ENCODE measurements around the gene LPIN2.
"Not testable (repeated sequence)": the region's sequence is repeated elsewhere in the genome, so short reads cannot be mapped to it uniquely, and the experiment has no call there.

LPIN2 gene

GRCh38 chr18:3013024-3013804 lies at the start of gene LPIN2:
LPIN2 (minus strand) TSS chr18:3013144; CDS start chr18:2960840, 52,304 bp downstream.
- peak; percentile 97 for DNase-seq

GRCh38 chr18:3061581-3062312 lies 48.8 kb upstream of the LPIN2 start:
- no peak for DNase-seq

- DNase-seq: no peak
Measured at GRCh38 chr18:3060667-3061580, 48.0 kb upstream of the LPIN2 start.

- no peak for DNase-seq
Measured at GRCh38 chr18:3059272-3059671, 46.3 kb upstream of the LPIN2 start.

- DNase-seq: no peak
Measured at GRCh38 chr18:3058328-3059191, 45.6 kb upstream of the LPIN2 start.

- no peak for DNase-seq
Measured at GRCh38 chr18:3057526-3057925, 44.6 kb upstream of the LPIN2 start.

- no peak for DNase-seq
Measured at GRCh38 chr18:3056311-3056710, 43.4 kb upstream of the LPIN2 start.

- no peak for DNase-seq
Measured at GRCh38 chr18:3055816-3056215, 42.9 kb upstream of the LPIN2 start.

- no peak for DNase-seq
Measured at GRCh38 chr18:3055186-3055728, 42.3 kb upstream of the LPIN2 start.

- no peak for DNase-seq
Measured at GRCh38 chr18:3054780-3055179, 41.8 kb upstream of the LPIN2 start.

GRCh38 chr18:3054214-3054613 lies 41.3 kb upstream of the LPIN2 start:
- no peak for DNase-seq

GRCh38 chr18:3053081-3053480 lies 40.1 kb upstream of the LPIN2 start:
- no peak for DNase-seq

- DNase-seq: no peak
Measured at GRCh38 chr18:3052411-3052758, 39.4 kb upstream of the LPIN2 start.

- no peak for DNase-seq
Measured at GRCh38 chr18:3051718-3052410, 38.9 kb upstream of the LPIN2 start.

GRCh38 chr18:3049897-3050454 lies 37.0 kb upstream of the LPIN2 start:
- not testable (repeated sequence) for DNase-seq

- DNase-seq: no peak
Measured at GRCh38 chr18:3048820-3049349, 35.9 kb upstream of the LPIN2 start.

- no peak for DNase-seq
Measured at GRCh38 chr18:3048121-3048520, 35.2 kb upstream of the LPIN2 start.

GRCh38 chr18:3046216-3046808 lies 33.4 kb upstream of the LPIN2 start:
- no peak for DNase-seq

- no peak for DNase-seq
Measured at GRCh38 chr18:3044931-3045698, 32.2 kb upstream of the LPIN2 start.

- no peak for DNase-seq
Measured at GRCh38 chr18:3042379-3042778, 29.4 kb upstream of the LPIN2 start.

Measured in fibroblast of upper back skin (primary cell).